ENCODE results near the gene EIF5B.

EIF5B gene

GRCh38 chr2:99414566-99414965 lies 77.4 kb downstream of the EIF5B start:
- DNase-seq = no peak

GRCh38 chr2:99417396-99417795 lies 80.2 kb downstream of the EIF5B start:
- DNase-seq = no peak

- no peak for DNase-seq
These were observed 82.8 kb downstream of the EIF5B start for GRCh38 chr2:99420031-99420430.

- no peak for DNase-seq
These were observed 83.6 kb downstream of the EIF5B start for GRCh38 chr2:99420751-99421299.

DNA sequence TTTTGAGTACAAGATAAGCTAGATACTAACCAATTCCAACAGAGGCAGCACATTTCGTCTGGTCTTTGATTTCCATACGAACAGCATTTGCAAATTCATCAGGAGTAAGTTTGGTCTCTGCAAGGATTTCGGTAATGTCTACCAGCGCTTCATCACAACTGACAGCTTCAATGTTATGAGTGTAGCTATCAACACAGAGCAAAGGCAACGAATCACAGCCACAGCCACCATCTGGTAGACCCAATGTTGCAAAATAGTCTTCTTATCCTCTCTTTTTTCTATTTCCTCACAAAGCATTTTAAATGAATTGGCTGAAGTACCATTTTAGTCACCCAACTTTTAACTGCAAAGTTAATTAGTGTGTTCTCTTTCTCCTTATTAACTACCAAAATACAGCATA lies 84.3 kb downstream of the EIF5B start:
- no peak for DNase-seq

DNA sequence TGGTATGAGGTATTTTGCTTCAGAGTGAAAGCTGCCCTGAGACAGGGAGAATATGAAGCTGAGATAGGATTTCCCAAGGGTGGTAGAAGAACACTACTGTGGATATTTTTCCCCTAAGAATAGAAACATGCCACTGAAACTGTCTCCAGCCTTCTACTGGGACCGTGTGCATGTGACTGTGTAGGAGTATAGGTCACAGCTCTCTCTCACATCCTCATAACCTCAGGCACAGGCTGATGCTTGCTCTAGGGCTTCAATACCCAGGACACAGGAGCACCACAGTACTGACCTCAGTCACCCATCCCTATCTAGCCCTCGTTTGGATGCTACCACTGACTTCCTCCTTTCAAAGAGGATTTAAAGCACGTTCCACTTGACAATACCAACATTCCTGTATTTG lies 85.4 kb downstream of the EIF5B start:
- DNase-seq = no peak

GRCh38 chr2:99424371-99424770 lies 87.2 kb downstream of the EIF5B start:
- DNase-seq = no peak

GRCh38 chr2:99425022-99425421 lies 87.8 kb downstream of the EIF5B start:
- DNase-seq = no peak

- no peak for DNase-seq
These were observed 93.6 kb downstream of the EIF5B start for GRCh38 chr2:99430614-99431291.

- DNase-seq = no peak
These were observed 94.5 kb downstream of the EIF5B start for GRCh38 chr2:99431587-99432275.

GRCh38 chr2:99433340-99433739 lies 96.2 kb downstream of the EIF5B start:
- no peak for DNase-seq

- DNase-seq = no peak
These were observed 99.7 kb downstream of the EIF5B start for GRCh38 chr2:99436874-99437273.

- no peak for DNase-seq
These were observed 102.8 kb downstream of the EIF5B start for GRCh38 chr2:99439971-99440505.

- DNase-seq = no peak
These were observed 105.6 kb downstream of the EIF5B start for GRCh38 chr2:99442837-99443236.

DNA sequence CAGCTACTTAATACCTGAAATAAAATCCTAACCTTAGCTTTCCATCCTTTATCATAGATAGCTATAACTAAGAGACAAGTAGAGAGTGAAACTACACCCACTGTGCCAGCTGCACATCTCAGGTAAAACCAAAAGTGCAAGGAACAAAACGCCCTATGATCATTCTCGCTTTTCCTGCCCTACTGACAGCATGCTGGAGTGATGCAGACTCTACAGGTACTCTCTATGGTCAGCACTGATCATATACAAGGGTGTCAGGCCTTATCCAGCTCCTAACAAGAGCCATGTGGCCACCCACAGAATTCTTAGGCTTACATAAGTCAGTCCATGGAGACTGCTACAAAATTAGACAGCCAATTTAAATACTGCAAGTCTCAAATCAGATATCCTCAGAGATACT lies 107.0 kb downstream of the EIF5B start:
- no peak for DNase-seq

- no peak for DNase-seq
These were observed 107.9 kb downstream of the EIF5B start for GRCh38 chr2:99445065-99445464.

DNA sequence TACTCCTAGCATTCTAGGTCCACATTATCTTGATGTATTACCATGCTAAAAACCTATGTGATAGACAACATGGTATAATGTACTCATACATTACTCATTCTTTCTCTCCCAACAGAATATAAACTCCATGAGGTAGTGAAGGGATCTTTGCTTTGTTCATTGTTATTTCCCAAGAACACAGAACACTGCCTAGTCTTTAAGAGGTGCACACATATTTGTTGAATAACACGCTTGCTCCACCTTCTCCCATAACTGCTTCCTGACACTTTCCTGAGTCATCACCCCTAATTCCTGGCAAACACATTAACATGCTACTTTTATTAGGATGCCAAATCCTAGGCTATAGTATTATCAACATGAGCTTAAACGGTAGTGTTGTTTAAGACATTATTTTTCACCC lies 111.4 kb downstream of the EIF5B start:
- no peak for DNase-seq

GRCh38 chr2:99450199-99450598 lies 113.0 kb downstream of the EIF5B start:
- DNase-seq = no peak

Measured in NCI-H774 (cell line).